Astrocyte (in vitro differentiated cells and primary cell): ENCODE measurements around the gene FGFR4. TPM values are rescaled to one million over a fixed set of nuclear protein-coding genes. Genes with fewer than 3 reads are reported as not detected.

Experiments used
- DNase-seq: peaks from one replicate; pipeline ENCODE4 v3.0.0-alpha.2; 2010; ENCODE audit warnings: low read depth
- FAIRE-seq: peaks from 2 replicates; lab custom pipeline; 2011; peaks lifted over from hg19 to GRCh38; lab: Jason Lieb, UNC
- H2AFZ ChIP-seq: 2 replicates; pipeline ENCODE4 v1.6.0; 2012; ENCODE audit warnings: low read depth, low read length, inconsistent platforms
- H3K27ac ChIP-seq: 2 replicates; pipeline ENCODE4 v1.5.1; 2011; ENCODE audit warnings: low read depth, low read length, inconsistent platforms
- H3K27me3 ChIP-seq: 2 replicates; pipeline ENCODE4 v1.6.0; 2011; ENCODE audit warnings: low read length, inconsistent platforms; ENCODE audit not compliant: insufficient read depth
- H3K36me3 ChIP-seq: 2 replicates; pipeline ENCODE4 v1.5.1; 2011; ENCODE audit warnings: low read length, inconsistent platforms; ENCODE audit not compliant: insufficient read depth
- H3K4me1 ChIP-seq: 2 replicates; pipeline ENCODE4 v1.5.1; 2011; ENCODE audit warnings: low read length, inconsistent platforms; ENCODE audit not compliant: insufficient read depth
- H3K4me2 ChIP-seq: 2 replicates; pipeline ENCODE4 v1.6.0; 2012; ENCODE audit warnings: low read length, inconsistent platforms
- H3K4me3 ChIP-seq: 2 replicates; pipeline ENCODE4 v1.5.1; 2011; ENCODE audit warnings: low read depth, mild to moderate bottlenecking, low read length, inconsistent platforms; ENCODE audit not compliant: insufficient read depth
- H3K79me2 ChIP-seq: 2 replicates; pipeline ENCODE4 v1.6.0; 2012; ENCODE audit warnings: mild to moderate bottlenecking, low read length, inconsistent platforms; ENCODE audit not compliant: insufficient read depth
- H3K9ac ChIP-seq: 2 replicates; pipeline ENCODE4 v1.6.0; 2012; ENCODE audit warnings: mild to moderate bottlenecking, low read length, inconsistent platforms
- H3K9me3 ChIP-seq: 2 replicates; pipeline ENCODE4 v1.5.1; 2012; ENCODE audit warnings: low read depth, mild to moderate bottlenecking, low read length, inconsistent platforms; ENCODE audit not compliant: insufficient read depth
- H4K20me1 ChIP-seq: 2 replicates; pipeline ENCODE4 v1.6.0; 2012; ENCODE audit warnings: low read length, inconsistent platforms; ENCODE audit not compliant: insufficient read depth
- H3K27ac Mint-ChIP-seq: one replicate; pipeline ENCODE4 v1.8.0; 2021; ENCODE audit warnings: mild to moderate bottlenecking, mixed read lengths; ENCODE audit not compliant: unreplicated experiment
- H3K27me3 Mint-ChIP-seq: one replicate; pipeline ENCODE4 v1.8.0; 2021; ENCODE audit warnings: low read depth, mixed read lengths; ENCODE audit not compliant: unreplicated experiment
- H3K36me3 Mint-ChIP-seq: one replicate; pipeline ENCODE4 v1.8.0; 2021; ENCODE audit warnings: low read depth, mixed read lengths; ENCODE audit not compliant: unreplicated experiment
- H3K4me1 Mint-ChIP-seq: one replicate; pipeline ENCODE4 v1.8.0; 2021; ENCODE audit warnings: low read depth, mixed read lengths; ENCODE audit not compliant: unreplicated experiment
- H3K4me3 Mint-ChIP-seq: one replicate; pipeline ENCODE4 v1.8.0; 2021; ENCODE audit warnings: mild to moderate bottlenecking, moderate library complexity, mixed read lengths; ENCODE audit not compliant: unreplicated experiment
- H3K9me3 Mint-ChIP-seq: one replicate; pipeline ENCODE4 v1.8.0; 2021; ENCODE audit warnings: mild to moderate bottlenecking, mixed read lengths; ENCODE audit not compliant: unreplicated experiment
- CTCF ChIP-seq: IDR thresholded peaks from 2 replicates; pipeline ENCODE4 v1.5.1; 2011; ENCODE audit warnings: low read depth, mild to moderate bottlenecking, inconsistent platforms, low read length, moderate library complexity; ENCODE audit not compliant: insufficient read depth
- EZH2 ChIP-seq: IDR thresholded peaks from 2 replicates; pipeline ENCODE4 v1.6.1; 2012; ENCODE audit warnings: mild to moderate bottlenecking, low read length, inconsistent platforms; ENCODE audit not compliant: insufficient read depth
- total RNA-seq: library from RNA; stranded (reverse); gene quantifications from 2 replicates; pipeline ENCODE4 v1.2.1, GENCODE V29; 2021

Gene FGFR4
- total RNA-seq, 1 donor from 2014 or later, result 4.8 TPM

DNA sequence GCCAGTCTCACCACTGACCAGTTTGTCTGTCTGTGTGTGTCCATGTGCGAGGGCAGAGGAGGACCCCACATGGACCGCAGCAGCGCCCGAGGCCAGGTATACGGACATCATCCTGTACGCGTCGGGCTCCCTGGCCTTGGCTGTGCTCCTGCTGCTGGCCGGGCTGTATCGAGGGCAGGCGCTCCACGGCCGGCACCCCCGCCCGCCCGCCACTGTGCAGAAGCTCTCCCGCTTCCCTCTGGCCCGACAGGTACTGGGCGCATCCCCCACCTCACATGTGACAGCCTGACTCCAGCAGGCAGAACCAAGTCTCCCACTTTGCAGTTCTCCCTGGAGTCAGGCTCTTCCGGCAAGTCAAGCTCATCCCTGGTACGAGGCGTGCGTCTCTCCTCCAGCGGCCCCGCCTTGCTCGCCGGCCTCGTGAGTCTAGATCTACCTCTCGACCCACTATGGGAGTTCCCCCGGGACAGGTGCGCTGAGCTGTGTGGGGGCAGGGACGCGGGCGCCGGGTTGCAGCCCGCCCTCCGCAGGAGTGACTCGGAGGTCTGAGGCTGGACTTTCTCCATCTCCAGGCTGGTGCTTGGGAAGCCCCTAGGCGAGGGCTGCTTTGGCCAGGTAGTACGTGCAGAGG, 6.5 kb downstream of the FGFR4 start:
- H3K36me3 Mint-ChIP-seq, result peaks cover 1% of the 10 kb centered on the region

DNA sequence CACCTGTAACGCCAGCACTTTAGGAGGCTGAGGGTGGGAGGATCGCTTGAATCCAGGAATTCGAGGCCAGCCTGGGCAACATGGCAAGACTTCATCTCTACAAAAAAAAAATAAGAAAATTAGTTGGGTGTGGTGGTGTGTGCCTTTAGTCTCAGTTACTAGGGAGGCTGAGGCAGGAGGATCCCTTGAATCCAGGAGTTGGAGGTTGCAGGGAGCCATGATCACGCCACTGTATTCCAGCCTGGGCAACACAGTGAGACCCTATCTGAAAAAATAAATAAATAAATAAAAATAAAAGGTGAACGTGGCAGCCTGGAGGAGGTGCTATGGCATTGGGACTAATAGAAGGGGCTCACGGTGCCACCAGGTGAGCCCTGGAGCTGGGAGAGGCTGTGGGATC, 7.1 kb downstream of the FGFR4 start:
- no peaks in the 10 kb centered on the region for H3K27me3 ChIP-seq
- no peak for FAIRE-seq

More for the DNA sequence above, 6.5 kb downstream of the FGFR4 start:
- Histone ChIP-seq H3K79me2 (no peaks in the 10 kb centered on the region), H3K4me3 (no peak overlapping the region), H3K9ac (no peak overlapping the region), H3K4me2 (no peak overlapping the region), H4K20me1 (no peaks in the 10 kb centered on the region), H3K27ac (no peak overlapping the region), H3K9me3 (no peaks in the 10 kb centered on the region), H3K27me3 (no peaks in the 10 kb centered on the region), H3K36me3 (no peaks in the 10 kb centered on the region), H2AFZ (no peak overlapping the region), H3K4me1 (no peaks in the 10 kb centered on the region)
- H3K4me3 Mint-ChIP-seq, result no peak overlapping the region
- H3K27ac Mint-ChIP-seq, result no peak overlapping the region
- no peak for TF ChIP-seq EZH2
- TF ChIP-seq CTCF, result no peak
- H3K27me3 Mint-ChIP-seq, result peaks cover 22% of the 10 kb centered on the region
- DNase-seq (no peak), FAIRE-seq (no peak)
- no peaks in the 10 kb centered on the region for H3K9me3 Mint-ChIP-seq
- H3K4me1 Mint-ChIP-seq, result peaks cover 4% of the 10 kb centered on the region

More for the DNA sequence above, 7.1 kb downstream of the FGFR4 start:
- Histone ChIP-seq H3K9ac (no peak overlapping the region), H4K20me1 (no peaks in the 10 kb centered on the region), H3K9me3 (no peaks in the 10 kb centered on the region), H3K4me3 (no peak overlapping the region), H2AFZ (no peak overlapping the region), H3K27ac (no peak overlapping the region), H3K4me1 (no peaks in the 10 kb centered on the region), H3K36me3 (no peaks in the 10 kb centered on the region), H3K4me2 (no peak overlapping the region), H3K79me2 (no peaks in the 10 kb centered on the region)
- H3K27ac Mint-ChIP-seq, result no peak overlapping the region
- no peak overlapping the region for H3K4me3 Mint-ChIP-seq
- no peaks in the 10 kb centered on the region for H3K9me3 Mint-ChIP-seq
- peaks cover 1% of the 10 kb centered on the region for H3K36me3 Mint-ChIP-seq
- peaks cover 22% of the 10 kb centered on the region for H3K27me3 Mint-ChIP-seq
- no peak for TF ChIP-seq CTCF
- TF ChIP-seq EZH2, result no peak
- H3K4me1 Mint-ChIP-seq, result peaks cover 4% of the 10 kb centered on the region
- DNase-seq, result no peak
